Mucosa of gallbladder (tissue), 1 donor: Measurements from ENCODE around the gene PPARG. TPM values are rescaled to one million over a fixed set of nuclear protein-coding genes. Genes with fewer than 3 reads are reported as not detected.
"Not testable (repeated sequence)": the region's sequence is repeated elsewhere in the genome, so short reads cannot be mapped to it uniquely, and the experiment has no call there.

ENCODE experiments used
- DNase-seq: peaks from one replicate; pipeline ENCODE4 v3.0.0-alpha.2; 2020; ENCODE audit warnings: low spot score
- total RNA-seq: library from RNA; stranded (reverse); gene quantifications from one replicate; pipeline ENCODE4 v1.2.1, GENCODE V29; 2021
- donor health status: DM: no; HTN: no; CAD: no.

PPARG gene
- total RNA-seq, 1 donor from 2014 or later, result 13.0 TPM

DNA sequence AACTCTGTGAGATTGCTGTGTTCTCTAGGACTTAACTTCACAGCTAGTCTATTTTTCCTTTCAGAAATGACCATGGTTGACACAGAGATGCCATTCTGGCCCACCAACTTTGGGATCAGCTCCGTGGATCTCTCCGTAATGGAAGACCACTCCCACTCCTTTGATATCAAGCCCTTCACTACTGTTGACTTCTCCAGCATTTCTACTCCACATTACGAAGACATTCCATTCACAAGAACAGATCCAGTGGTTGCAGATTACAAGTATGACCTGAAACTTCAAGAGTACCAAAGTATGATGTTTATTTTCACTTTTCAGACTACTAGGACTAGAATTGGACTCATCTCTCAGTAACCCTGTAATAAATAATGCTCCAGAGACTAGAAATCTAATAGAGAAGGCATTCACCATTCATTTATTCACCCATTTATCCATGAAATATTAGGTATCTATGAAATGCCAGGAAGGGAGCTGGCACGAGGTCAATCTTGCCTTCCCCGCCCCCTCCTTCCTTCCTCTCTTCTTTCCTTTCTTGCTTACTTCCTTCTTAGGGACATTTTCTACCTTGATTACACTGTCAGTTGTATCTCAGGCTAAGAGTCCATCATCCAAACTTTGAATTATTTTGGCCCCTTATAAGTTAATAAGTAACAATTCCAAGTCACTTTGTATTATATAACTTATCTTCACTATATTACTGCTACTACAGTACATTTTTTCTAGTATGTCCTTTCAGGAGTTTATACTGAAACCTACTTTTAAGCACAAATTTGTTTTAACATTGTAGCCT is 91.0 kb downstream of the PPARG start:
- no peak for DNase-seq

GRCh38 chr3:12380461-12380860 is 91.6 kb downstream of the PPARG start:
- no peak for DNase-seq

- DNase-seq, result no peak
These were observed 92.3 kb downstream of the PPARG start for GRCh38 chr3:12381199-12381598.

DNA sequence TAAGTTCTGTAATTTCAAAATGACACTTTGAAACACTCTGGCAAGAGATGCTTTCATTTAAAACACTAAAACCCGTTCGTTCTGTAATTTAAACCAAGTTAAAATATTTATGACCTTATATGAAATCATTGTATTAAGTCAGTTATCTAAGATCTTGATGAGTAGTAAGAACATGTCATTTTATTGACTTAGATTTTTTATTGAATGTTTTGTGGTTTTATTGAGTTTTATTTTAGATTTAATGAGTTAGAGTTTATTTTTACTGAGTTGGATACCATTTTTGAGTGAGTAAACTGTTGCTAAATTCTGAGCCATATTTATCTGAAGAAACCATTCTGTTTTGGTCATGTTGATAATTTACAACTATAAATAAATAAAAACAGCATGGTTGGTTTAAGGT is 94.3 kb downstream of the PPARG start:
- no peak for DNase-seq

DNA sequence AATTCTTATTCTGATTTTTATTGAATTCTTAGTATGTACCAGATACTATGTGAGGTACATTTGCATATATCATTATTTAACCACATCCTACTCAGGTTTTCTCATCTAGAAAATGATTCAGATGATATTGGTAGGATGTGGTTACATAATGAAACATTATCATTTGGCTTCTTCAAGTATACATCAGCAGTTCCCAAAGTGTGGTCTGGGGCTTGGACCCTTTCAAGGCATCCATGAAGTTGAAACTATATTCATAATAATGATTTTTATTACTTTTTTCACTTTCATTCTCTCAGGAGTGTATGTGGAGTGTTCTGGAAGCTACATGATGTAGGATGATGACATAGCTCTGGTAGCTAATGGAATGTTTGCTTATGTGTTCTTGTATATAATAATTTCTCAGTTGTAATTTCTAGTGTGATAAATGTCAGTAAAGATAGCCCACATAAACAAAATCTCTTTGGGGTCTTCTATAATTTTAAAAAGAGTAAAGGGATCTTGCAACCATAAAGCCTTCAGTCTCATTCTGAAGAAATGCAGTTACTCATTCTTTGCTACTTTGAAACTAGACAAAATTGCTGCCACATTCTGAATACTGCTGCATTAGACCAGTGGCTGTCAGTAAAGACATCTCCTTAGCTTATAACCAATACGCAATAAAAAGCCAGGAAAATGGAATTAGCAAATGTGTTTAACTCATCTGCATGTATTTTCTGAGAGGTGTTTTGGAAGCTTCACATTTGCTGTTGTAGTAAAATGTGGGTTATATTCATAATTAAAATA is 95.8 kb downstream of the PPARG start:
- DNase-seq, result no peak

- not testable (repeated sequence) for DNase-seq
These were observed 97.8 kb downstream of the PPARG start for GRCh38 chr3:12386514-12387291.

GRCh38 chr3:12388185-12388584 is 99.3 kb downstream of the PPARG start:
- DNase-seq, result no peak

DNA sequence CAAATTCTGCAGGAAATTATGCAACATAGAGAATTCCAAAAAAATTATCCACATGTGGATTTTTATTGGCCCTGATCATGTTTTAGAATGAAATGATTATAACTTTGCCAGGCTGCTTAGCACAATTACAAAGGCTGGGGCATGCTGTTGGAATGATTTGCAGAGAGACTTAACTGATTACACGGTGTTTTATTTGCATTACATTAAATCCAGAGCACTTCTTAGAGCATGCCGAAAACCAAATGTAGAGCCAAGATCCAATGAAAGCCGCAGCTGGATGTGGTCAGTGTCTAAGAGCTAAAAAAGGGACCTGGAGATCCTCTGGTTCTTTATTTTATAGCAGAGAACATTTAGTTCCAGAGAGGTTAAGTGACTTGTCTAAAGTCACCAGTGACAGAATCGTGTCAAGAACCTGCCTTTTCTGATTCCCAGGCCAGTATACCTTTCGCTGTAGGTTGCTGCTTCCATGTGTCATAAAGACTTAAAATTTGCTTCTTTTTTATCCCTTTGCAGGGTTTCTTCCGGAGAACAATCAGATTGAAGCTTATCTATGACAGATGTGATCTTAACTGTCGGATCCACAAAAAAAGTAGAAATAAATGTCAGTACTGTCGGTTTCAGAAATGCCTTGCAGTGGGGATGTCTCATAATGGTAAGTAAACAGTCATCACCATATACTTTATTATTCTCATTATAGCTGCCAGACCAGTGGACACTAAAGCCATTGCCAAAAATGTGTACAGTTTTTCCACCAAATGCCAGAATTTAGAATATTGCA is 103.4 kb downstream of the PPARG start:
- DNase-seq, result no peak

GRCh38 chr3:12393894-12394293 is 105.0 kb downstream of the PPARG start:
- DNase-seq, result no peak

- no peak for DNase-seq
These were observed 105.8 kb downstream of the PPARG start for GRCh38 chr3:12394569-12395271.

- DNase-seq, result no peak
These were observed 106.6 kb downstream of the PPARG start for GRCh38 chr3:12395349-12396012.

DNA sequence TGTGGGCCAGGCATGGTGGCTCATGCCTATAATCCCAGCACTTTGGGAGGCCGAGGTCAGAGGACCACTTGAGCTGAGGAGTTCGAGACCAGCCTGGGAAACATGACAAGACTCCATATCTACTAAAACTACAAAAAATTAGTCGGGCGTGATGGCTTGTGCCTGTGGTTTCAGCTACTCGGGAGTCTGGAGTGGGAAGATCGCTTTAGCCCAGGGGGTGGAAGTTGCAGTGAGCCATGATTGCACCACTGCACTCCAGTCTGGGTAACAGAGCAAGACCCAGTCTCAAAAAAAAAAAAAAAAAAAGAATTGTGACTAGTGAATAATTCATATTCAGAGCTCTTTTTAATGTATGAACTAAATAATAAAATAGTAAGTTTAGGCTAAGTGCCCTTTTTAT is 107.6 kb downstream of the PPARG start:
- no peak for DNase-seq

- DNase-seq, result no peak
These were observed 110.4 kb downstream of the PPARG start for GRCh38 chr3:12399226-12399625.

GRCh38 chr3:12400616-12401194 is 111.8 kb downstream of the PPARG start:
- DNase-seq, result no peak

GRCh38 chr3:12401208-12401607 is 112.3 kb downstream of the PPARG start:
- no peak for DNase-seq

- peak; percentile 95 for DNase-seq
These were observed 116.8 kb downstream of the PPARG start for GRCh38 chr3:12405432-12406272.

- DNase-seq, result no peak
These were observed 120.3 kb downstream of the PPARG start for GRCh38 chr3:12408984-12409683.
